Activated naive CD8-positive, alpha-beta T cell treated with anti-CD3 and anti-CD28 coated beads, Interleukin-2, amount 50 U/mL, for 24 hours (primary cell): ENCODE results near the gene MKNK2.

Experiments used
- ATAC-seq: fragments of 150-1000 bp; cut with Tn5 transposase; one replicate; pipeline ENCODE4 v1.10.0; 2021
- DNase-seq: peaks from one replicate; pipeline ENCODE4 v3.0.0; 2021
- H3K27ac Mint-ChIP-seq: one replicate; pipeline ENCODE4 v1.8.0; 2021; ENCODE audit warnings: mild to moderate bottlenecking, mixed read lengths
- H3K27me3 Mint-ChIP-seq: one replicate; pipeline ENCODE4 v1.8.0; 2021; ENCODE audit warnings: mixed read lengths
- H3K36me3 Mint-ChIP-seq: one replicate; pipeline ENCODE4 v1.8.0; 2021; ENCODE audit warnings: low read depth, mixed read lengths
- H3K4me1 Mint-ChIP-seq: one replicate; pipeline ENCODE4 v1.8.0; 2021; ENCODE audit warnings: mixed read lengths
- H3K4me3 Mint-ChIP-seq: one replicate; pipeline ENCODE4 v1.8.0; 2021; ENCODE audit warnings: mild to moderate bottlenecking, moderate library complexity, mixed read lengths
- H3K9me3 Mint-ChIP-seq: one replicate; pipeline ENCODE4 v1.8.0; 2021; ENCODE audit warnings: mixed read lengths

The MKNK2 gene

GRCh38 chr19:2070986-2071673, 20.1 kb upstream of the MKNK2 start:
- no peak for DNase-seq
- H3K4me1 Mint-ChIP-seq, result peaks cover 11% of the 10 kb centered on the region
- peaks cover 40% of the 10 kb centered on the region for H3K36me3 Mint-ChIP-seq
- no peaks in the 10 kb centered on the region for H3K9me3 Mint-ChIP-seq
- H3K27ac Mint-ChIP-seq, result peak overlapping the region; percentile 57
- no peak for ATAC-seq
- no peak overlapping the region for H3K4me3 Mint-ChIP-seq
- H3K27me3 Mint-ChIP-seq, result no peaks in the 10 kb centered on the region

GRCh38 chr19:2070436-2070827, 19.4 kb upstream of the MKNK2 start:
- H3K27ac Mint-ChIP-seq, result no peak overlapping the region
- no peak overlapping the region for H3K4me3 Mint-ChIP-seq
- no peaks in the 10 kb centered on the region for H3K27me3 Mint-ChIP-seq

GRCh38 chr19:2064788-2065524, 13.9 kb upstream of the MKNK2 start:
- Mint-ChIP-seq H3K4me3 (no peak overlapping the region), H3K4me1 (peaks cover 25% of the 10 kb centered on the region), H3K27ac (peak overlapping the region; percentile 35), H3K36me3 (no peaks in the 10 kb centered on the region), H3K27me3 (no peaks in the 10 kb centered on the region), H3K9me3 (no peaks in the 10 kb centered on the region)
- ATAC-seq (no peak), DNase-seq (no peak)

More at GRCh38 chr19:2070436-2070827, 19.4 kb upstream of the MKNK2 start:
- no peak for DNase-seq
- Mint-ChIP-seq H3K36me3 (peaks cover 35% of the 10 kb centered on the region), H3K9me3 (no peaks in the 10 kb centered on the region), H3K4me1 (peaks cover 11% of the 10 kb centered on the region)
- ATAC-seq, result no peak

- Mint-ChIP-seq H3K4me3 (no peak overlapping the region), H3K36me3 (no peaks in the 10 kb centered on the region), H3K27ac (no peak overlapping the region), H3K4me1 (peaks cover 23% of the 10 kb centered on the region), H3K9me3 (no peaks in the 10 kb centered on the region), H3K27me3 (no peaks in the 10 kb centered on the region)
- DNase-seq, result no peak
- no peak for ATAC-seq
Observed at GRCh38 chr19:2064395-2064787, 13.3 kb upstream of the MKNK2 start.

- peaks cover 27% of the 10 kb centered on the region for H3K4me1 Mint-ChIP-seq
- no peaks in the 10 kb centered on the region for H3K36me3 Mint-ChIP-seq
- DNase-seq (no peak), ATAC-seq (no peak)
- no peak overlapping the region for H3K27ac Mint-ChIP-seq
- H3K27me3 Mint-ChIP-seq, result no peaks in the 10 kb centered on the region
- no peaks in the 10 kb centered on the region for H3K9me3 Mint-ChIP-seq
- no peak overlapping the region for H3K4me3 Mint-ChIP-seq
Observed at GRCh38 chr19:2063824-2064223, 12.8 kb upstream of the MKNK2 start.

GRCh38 chr19:2062770-2063169, 11.7 kb upstream of the MKNK2 start:
- H3K4me3 Mint-ChIP-seq, result peak overlapping the region; percentile 84
- peaks cover 29% of the 10 kb centered on the region for H3K4me1 Mint-ChIP-seq
- no peak overlapping the region for H3K27ac Mint-ChIP-seq
- H3K27me3 Mint-ChIP-seq, result no peaks in the 10 kb centered on the region
- DNase-seq (no peak), ATAC-seq (no peak)
- no peaks in the 10 kb centered on the region for H3K36me3 Mint-ChIP-seq
- no peaks in the 10 kb centered on the region for H3K9me3 Mint-ChIP-seq

GRCh38 chr19:2062389-2062729, 11.3 kb upstream of the MKNK2 start:
- H3K36me3 Mint-ChIP-seq, result no peaks in the 10 kb centered on the region
- ATAC-seq, result no peak
- peak overlapping the region; percentile 91 for H3K27ac Mint-ChIP-seq
- H3K27me3 Mint-ChIP-seq, result no peaks in the 10 kb centered on the region
- DNase-seq, result no peak
- H3K9me3 Mint-ChIP-seq, result no peaks in the 10 kb centered on the region
- H3K4me3 Mint-ChIP-seq, result peak overlapping the region; percentile 84
- H3K4me1 Mint-ChIP-seq, result peaks cover 29% of the 10 kb centered on the region

GRCh38 chr19:2061495-2062388, 10.7 kb upstream of the MKNK2 start:
- Mint-ChIP-seq H3K27ac (peak overlapping the region; percentile 91), H3K4me1 (peaks cover 33% of the 10 kb centered on the region), H3K9me3 (no peaks in the 10 kb centered on the region), H3K27me3 (no peaks in the 10 kb centered on the region), H3K4me3 (peak overlapping the region; percentile 84), H3K36me3 (no peaks in the 10 kb centered on the region)
- DNase-seq (peak; percentile 100), ATAC-seq (peak; percentile 85)

- H3K4me1 Mint-ChIP-seq, result peaks cover 37% of the 10 kb centered on the region
- peak overlapping the region; percentile 95 for H3K27ac Mint-ChIP-seq
- ATAC-seq (peak; percentile 60), DNase-seq (no peak)
- no peaks in the 10 kb centered on the region for H3K27me3 Mint-ChIP-seq
- peak overlapping the region; percentile 84 for H3K4me3 Mint-ChIP-seq
- H3K9me3 Mint-ChIP-seq, result no peaks in the 10 kb centered on the region
- H3K36me3 Mint-ChIP-seq, result no peaks in the 10 kb centered on the region
Observed at GRCh38 chr19:2060884-2061494, 9.9 kb upstream of the MKNK2 start.

GRCh38 chr19:2059422-2060201, 8.6 kb upstream of the MKNK2 start:
- Mint-ChIP-seq H3K27ac (peak overlapping the region; percentile 95), H3K27me3 (no peaks in the 10 kb centered on the region), H3K9me3 (no peaks in the 10 kb centered on the region), H3K4me1 (peaks cover 47% of the 10 kb centered on the region), H3K4me3 (peak overlapping the region; percentile 79), H3K36me3 (no peaks in the 10 kb centered on the region)
- DNase-seq (no peak), ATAC-seq (no peak)

- no peak for ATAC-seq
Observed at GRCh38 chr19:2058570-2059421, 7.8 kb upstream of the MKNK2 start.

GRCh38 chr19:2057484-2058469, 6.7 kb upstream of the MKNK2 start:
- no peak for DNase-seq
- Mint-ChIP-seq H3K4me1 (peaks cover 51% of the 10 kb centered on the region), H3K27me3 (no peaks in the 10 kb centered on the region), H3K27ac (peak overlapping the region; percentile 56), H3K9me3 (no peaks in the 10 kb centered on the region), H3K36me3 (no peaks in the 10 kb centered on the region), H3K4me3 (no peak overlapping the region)
- ATAC-seq, result no peak

More at GRCh38 chr19:2058570-2059421, 7.8 kb upstream of the MKNK2 start:
- H3K4me3 Mint-ChIP-seq, result no peak overlapping the region
- H3K4me1 Mint-ChIP-seq, result peaks cover 48% of the 10 kb centered on the region
- no peaks in the 10 kb centered on the region for H3K9me3 Mint-ChIP-seq
- peak overlapping the region; percentile 56 for H3K27ac Mint-ChIP-seq
- DNase-seq, result no peak
- no peaks in the 10 kb centered on the region for H3K36me3 Mint-ChIP-seq
- no peaks in the 10 kb centered on the region for H3K27me3 Mint-ChIP-seq
